Effector CD8-positive, alpha-beta T cell (primary cell): Measurements from ENCODE around the gene RNF130.

ENCODE experiments used
- DNase-seq: peaks from one replicate; lab custom pipeline; 2025; lab: John Stamatoyannopoulos, UW

Gene RNF130

DNA sequence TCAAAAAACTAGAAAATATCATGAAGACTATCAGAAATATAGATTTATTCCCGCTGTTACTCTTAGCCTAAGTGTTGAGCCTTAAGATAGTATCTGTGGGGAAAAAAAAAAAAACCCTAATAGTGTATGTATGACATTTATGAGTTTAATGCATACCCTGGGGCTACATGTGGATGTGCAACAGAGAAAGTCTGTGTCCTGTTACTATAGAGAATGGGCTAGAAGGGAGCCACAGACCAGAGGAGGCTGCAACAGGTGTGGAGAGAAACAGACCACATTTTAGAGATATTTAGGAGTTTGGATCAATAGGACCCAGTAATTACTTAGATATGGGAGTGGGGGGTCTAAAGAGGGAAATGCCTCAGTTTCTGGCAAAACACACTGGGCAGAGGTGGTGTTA lies 15.4 kb downstream of the RNF130 start:
- no peak for DNase-seq

DNA sequence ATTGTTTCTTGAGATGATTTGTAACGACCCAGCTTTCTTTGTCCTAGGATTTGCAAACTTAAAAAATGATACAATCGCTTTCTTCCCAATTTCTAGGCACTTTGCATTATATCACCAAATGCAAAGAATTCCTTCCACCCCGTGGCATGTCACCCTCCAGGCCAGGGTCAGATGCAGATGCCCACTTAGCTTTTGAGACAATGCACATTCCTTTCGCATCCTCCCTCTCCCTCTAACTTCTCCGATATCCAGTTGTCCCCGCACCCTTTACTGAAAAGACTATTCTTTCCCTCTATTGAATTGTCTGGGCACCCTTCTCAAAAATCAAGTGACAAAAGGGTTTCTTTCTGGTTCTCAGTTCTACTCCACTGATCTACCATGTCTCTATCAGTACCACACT lies 17.3 kb downstream of the RNF130 start:
- no peak for DNase-seq

DNA sequence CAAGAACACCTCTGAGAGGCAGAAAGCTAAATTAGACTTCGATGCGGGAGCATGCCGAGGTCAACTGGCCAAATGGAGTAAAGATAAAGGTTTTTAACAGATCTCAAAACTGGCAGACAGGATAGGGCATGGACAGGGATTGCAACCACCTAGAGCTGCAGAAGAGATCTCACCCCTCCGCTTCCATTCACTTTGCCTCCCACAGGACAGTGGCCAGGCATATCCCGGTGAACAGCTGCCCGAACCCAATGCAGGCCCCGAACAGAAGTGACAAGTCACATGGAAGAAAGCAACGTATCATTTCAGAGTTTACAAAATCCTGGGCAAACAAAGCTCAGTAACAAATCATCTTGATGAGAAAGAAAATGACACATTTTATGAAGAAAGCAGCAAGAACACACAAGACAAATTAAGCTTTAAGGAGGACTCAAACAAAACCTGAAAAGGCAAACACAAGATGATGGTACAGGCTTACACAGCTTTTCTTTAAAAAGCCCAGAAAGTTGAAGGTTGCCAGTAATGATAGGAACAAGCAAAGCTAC lies 18.4 kb downstream of the RNF130 start:
- no peak for DNase-seq

DNA sequence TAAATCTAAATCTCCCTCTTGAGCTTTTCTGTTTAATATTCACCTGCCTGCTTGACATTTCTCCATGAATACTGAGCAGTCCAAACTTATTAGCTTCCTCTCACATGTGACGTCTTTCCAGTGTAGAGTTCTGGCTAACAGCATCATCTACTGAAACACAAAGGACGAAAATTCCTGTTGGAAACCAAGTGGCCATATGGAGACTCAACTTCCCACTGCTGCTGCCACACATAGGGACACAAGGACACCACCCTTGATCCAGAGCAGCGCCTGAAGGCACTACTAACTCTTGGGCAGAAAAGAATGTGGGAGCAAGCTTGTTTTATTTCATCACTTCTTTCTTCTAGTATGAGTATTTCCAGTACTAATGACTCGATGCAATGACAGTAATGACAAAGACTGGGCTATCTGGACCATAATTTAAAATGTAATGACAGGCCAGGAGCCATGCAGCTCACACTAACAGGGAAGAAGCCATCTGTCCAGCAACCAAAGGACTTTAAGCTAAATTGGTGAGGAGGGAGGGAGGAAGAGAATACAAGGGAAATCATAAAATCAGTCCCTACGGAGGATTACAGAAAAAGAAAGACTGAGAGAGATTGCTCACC lies 19.2 kb downstream of the RNF130 start:
- DNase-seq: no peak

DNA sequence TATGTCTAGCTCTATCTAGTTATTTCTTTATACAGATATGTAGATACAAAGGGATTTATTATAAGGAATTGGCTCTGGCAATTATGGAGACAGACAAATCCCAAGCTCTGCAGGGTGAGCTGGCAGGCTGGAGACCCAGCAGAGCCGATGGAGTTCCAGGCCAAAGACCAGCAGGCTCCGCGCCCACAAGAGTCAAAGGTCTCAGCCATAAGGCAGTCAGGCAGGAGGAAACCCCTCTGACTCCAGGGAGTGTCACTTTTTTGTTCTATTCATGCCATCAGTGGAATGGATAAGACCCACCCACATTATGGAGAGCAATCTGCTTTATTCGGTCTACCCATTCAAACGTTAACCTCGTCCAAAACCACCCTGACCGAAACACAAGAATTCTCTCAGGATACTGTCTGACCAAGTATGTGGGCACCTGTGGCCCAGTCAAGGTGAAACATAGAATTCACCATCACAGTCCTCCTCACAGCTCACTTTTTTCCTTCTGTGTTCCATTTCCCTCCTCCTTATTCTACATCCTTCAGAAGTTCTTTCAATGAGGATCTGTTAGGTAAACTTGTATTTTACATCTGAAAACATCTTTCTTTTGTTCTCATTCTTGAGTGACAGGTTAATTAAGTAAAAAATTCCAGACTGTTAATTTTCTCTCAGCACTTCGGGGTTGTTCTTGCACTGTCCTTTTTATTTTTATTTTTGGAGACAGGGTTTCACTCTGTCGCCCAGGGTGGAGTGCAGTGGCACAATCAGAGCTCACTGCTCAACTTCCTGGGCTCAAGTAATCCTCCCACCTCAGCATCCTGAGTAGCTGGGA lies 21.2 kb downstream of the RNF130 start:
- no peak for DNase-seq

DNA sequence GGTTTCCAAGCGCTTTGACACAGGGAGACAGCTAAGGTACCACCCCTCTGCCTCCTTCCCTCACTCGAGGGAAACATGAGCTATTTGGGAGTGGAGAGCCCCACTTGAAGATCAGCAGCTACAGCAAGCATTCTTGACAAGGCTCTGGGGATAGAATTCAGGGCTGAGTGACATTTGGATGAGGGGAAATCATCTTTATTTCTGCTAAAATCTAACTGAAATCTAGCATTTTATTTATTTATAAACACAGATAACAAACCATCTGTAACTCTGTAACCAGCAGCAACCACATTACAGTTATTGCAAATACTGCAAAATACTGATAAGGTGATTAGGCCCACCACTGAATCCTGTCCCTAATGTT lies 22.4 kb downstream of the RNF130 start:
- DNase-seq: no peak

DNA sequence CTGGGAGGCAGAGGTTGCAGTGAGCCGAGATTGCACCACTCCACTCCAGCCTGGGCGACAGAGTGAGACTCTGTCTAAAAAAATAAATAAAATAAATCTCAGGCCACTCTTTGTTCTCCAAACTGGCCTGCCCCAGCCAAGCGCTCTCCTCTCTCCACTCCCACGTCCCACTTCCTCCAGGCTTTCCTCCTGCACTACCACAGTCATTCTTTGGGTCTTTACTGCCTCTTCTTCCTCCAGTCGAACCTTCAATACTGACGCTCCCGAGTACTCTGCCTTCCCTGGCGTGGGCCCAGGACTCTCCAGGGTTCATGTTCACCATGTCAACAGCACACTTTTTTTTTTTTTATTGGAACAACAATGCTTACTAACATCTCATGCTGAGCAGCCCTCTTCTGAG lies 23.9 kb downstream of the RNF130 start:
- no peak for DNase-seq

DNA sequence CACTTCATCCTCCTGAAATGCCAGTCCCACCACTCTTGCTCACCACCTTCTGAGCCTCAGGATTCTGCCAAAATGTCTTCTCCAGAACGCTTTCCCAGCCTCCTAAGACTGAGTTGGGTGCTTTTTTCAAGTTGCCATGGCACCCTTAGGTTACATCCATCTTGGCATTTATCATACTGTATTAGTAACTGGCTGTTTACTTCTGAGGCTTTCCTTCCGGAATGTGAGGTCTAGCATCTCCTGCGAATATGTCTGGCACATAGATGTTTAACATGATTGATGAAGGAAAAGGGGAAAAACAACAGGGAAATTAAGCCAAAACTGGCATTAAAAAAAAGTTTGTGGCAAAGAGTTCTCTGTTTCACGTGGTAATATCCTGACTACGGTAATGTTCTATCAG lies 24.9 kb downstream of the RNF130 start:
- no peak for DNase-seq

DNA sequence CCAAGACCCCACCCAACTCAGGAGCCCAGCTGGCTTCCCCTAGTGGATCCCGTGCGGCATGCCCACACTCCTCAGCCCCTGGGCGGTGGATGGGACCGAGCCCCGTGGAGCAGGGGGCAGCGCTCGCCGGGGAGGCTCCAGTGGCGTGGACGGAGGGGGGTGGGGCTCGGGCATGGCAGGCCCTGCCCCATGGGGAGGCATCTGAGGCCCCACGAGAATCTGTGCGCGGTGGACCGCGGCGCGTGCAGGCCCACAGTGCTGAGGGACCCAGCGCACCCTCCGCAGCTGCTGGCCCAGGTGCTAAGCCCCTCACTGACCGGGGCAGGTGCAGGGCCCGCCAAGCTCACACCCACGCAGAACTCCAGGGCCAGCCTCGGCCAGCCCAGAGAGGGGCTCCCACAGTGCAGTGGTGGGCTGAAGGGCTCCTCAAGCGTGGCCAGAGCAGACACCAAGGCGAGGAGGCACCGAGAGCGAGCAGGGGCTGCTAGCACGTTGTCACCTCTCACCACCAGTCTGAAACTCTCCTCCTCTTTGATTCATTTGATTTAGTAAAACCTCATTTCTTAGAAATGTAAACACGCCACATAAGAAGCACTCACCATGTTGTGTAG lies 25.6 kb downstream of the RNF130 start:
- no peak for DNase-seq

DNA sequence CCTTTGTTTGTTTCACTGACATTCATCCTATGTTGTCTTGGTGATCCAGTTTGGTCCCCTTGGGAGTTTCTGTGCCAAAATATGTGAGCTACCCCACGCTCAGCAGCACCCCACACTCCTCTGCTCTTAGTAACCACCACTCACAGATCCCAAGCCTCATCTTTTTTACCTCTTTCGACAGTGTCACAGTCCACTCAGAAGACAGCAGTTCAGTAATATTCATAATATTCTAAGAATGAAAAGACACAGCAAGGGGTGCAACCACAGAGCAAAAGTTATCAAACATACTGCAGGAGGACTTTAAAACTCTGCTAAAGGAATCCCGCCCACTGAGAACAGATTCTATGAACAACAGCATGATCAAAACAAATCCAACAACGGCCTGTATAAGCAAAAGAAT lies 28.2 kb downstream of the RNF130 start:
- DNase-seq: no peak

DNA sequence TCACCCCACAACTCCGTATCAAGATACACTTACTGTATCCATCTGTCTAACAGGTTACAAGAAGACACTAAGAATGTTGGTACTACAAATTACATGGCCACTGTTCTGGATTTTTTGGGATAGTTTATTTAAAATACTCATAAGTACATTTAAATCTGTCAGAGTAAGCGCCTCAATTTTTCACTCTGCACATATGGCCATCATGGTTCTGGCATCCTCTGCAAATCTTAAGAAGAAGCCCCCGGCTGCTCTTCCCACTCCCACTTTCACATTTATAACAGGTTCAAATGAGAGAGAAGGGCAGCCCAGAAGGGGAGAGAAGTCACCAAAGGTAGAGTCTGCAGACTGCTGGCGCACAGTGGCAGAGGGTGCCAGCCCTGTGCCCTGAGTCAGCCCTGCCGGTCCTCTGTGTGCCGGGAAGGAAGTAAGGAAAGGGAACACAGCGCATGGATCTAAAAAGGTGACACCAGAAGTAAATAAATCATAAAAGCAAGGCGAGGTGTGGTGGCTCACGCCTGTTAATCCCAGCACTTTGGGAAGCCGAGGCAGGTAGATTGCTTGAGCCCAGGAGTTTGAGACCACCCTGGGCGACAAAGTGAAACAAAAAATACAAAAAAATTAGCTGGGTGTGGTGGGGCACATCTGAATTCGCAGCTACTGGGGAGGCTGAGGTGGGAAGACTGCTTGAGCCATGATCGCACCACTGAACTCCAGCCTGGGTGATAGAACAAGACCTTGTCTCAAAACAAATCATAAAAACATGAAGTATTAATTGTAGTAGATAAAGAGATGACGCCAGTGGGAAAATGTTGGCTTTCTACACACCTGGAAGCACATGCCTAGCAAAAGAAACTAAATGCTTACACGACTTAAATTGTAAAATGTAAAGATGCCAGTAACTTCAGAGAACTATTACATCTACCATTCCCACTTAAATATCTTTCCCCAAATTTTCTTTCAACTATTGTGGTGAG lies 30.0 kb downstream of the RNF130 start:
- DNase-seq: no peak

DNA sequence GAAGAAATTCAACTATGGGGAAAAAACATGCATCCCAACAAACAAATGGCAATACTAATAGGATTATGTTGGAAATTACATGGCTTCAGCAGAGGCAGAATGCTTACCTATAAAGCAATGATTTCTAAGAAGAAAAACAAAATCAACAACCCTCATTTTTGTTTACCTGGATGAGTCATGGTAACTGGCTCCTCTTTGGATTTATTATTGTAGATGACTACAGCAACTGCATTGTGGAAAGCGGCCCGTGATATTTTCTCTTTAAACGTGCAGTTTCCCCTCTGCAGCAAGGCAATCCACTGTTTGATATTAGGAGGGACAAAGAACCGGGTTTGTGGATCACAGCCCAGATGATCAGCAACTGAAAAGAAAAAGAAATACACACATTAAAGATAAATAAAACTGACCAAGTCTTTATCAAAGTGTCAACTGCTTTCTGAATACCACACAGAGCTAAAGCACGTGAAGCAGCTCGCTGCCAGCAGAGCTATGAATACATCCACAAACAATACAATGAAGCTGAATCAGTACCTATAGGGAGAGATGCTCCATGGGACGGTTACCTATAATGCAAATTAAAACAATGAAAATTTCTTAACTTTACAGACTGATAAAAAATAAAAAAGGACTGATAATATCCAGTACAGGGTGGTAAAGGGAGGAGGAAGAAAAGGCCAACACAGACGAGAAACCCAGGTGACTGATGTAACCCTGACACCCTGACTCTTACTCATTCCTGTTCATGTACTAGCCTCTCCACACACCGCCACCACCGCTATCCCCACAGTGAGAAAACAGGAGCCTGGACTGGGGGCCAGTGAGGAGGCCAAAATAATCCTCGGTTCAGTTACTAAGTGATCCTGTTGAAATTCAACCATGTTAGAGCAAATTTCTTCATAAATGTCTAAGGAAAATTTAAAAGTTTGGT lies 31.0 kb downstream of the RNF130 start:
- DNase-seq: no peak

DNA sequence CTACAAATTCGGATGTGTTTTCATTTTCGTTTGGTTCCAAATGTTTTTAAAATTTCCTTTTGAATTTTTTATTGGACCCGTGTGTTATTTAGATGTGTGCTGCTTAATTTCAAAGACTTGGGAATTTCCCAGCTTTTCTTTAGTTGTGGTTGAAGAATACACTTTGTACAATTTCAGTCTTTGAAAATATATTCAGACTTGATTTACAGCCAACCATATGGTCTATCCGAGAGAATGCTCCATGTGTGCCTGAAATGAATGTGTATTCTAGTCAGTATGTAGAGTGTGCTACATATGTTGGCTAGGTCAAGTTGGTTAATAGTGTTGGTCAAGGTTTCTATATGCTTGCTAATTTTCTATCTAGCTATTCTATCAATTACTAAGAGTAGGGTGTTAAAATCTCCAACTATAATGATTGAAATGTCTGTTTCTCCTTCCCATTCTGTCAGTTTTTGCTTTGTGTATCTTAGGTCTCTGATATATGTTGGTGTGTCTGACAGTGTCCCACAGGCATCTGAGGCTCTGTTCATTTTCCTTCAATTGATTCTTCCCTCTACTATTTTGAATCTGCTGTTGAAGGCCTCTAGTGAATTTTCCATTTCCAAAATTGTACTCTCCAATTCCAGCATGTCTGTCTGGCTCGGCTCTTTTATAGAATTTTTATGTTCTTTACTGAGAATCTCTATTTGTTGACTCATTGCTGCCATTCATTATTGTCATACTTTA lies 36.2 kb downstream of the RNF130 start:
- DNase-seq: no peak

DNA sequence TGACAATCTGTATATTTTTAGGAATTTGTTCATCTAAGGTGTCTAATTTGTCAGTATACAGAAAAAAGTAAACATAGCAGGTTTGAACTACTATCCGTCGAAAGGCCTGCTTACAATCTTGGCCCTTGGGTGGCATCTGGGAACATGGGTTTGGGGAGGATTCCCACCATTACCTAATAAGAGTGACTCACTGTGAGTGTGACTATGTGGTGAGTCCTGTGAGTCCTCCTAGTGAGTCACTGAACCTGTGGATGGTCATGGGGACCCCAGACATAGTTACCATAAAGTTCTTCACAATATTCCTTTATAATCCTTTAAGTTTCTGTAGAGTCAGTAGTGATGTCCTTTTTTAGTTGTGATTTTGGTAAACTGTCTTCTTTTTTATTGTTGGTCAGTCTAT lies 37.0 kb downstream of the RNF130 start:
- DNase-seq: no peak

DNA sequence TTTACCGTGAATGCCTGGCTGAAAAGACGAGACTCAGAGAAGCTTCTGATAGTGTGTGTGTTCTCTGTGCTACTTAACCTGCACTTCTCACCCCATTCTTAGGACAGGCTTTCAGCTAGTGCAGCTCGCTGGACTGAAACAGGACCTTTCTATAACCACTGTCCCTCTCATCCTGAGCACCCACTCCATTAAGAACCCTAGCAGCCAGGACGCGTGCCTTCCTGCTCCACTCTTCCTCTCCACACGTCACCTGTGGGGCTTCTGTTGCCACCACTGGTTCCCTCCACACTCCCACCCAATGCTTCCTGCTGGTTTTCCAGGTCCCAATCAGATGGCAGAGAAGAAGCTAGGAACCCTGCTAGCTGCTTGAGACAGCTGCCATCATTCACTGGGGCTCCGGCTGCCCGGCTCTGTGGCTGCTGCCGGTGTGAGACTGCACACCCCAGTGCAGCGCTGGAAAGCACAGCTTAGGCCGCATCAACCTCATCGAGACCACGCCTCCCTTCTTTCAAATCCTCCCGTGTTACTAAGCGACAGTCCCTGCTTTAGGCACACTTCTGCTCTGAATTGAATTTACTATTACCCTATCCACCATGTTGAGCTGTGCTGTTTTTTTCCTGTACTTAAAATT lies 44.0 kb downstream of the RNF130 start:
- no peak for DNase-seq

DNA sequence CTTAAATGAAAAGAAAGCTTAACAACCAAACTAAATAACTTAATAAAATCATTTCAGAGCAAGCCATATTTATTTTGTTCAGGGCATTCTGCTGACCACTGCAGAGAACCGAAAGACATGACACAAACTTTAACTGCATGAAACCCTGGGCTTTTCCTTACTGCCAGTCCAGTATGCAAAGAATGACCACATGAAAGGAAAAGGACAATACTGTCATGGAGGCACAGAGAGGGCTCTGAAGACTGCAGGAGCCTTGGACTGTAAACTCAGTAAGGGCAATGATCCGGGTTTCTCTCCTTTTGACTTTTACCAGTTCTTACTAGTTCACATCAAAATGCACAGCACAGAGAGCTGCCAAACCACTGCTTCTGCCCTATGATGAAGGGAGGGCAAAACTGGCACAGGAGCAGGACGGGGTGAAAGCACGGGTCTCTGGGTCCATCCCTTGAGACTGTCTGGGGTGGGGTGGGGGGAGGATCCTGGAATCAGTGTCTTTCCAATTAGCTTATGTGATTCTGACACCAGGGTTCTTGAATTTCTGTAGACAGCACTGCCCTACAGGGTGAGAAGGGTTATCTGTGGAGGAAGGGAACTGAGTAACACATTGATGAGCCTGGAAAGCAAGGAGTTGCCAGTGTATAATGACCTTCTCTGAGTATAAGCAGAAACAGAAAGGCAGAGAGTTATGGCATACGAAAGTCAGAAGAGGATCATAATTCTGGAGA lies 44.7 kb downstream of the RNF130 start:
- no peak for DNase-seq

DNA sequence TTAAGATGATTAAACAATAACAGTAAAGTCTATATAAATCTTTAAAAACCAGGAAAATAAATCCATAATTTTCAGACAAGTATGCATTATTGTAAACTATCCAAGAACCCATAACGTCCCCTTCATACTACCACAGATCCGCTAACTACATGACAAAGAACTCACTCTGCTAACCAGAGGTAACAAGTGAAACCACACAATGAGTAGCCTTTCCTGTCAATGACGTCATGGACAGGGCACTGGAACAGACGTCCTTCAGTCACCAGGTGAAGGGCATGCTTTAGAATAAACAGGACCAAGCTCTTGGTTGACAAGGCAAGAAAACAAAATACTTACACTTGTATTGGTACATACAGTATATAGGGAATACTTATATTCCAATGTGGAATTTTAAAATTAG lies 45.2 kb downstream of the RNF130 start:
- DNase-seq: no peak

DNA sequence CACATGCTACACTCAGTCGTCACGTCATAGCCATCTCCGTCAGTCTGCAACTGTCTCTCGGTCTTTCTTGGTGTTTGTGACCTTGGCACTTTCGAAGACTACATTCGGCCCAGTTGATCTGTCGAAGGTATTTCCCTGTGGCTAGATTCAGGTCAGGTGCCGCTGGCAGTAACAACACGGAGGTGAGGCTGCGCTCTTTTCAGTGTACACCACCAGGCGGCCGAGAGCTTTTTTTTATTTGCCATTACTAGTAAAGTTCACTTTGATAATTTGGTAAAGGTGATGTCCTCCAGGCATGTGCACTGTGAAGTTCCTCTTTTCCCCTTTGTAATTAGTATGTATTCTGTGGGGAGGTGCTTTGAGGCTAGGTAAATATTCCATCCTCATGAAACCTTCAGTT lies 49.7 kb downstream of the RNF130 start:
- no peak for DNase-seq

DNA sequence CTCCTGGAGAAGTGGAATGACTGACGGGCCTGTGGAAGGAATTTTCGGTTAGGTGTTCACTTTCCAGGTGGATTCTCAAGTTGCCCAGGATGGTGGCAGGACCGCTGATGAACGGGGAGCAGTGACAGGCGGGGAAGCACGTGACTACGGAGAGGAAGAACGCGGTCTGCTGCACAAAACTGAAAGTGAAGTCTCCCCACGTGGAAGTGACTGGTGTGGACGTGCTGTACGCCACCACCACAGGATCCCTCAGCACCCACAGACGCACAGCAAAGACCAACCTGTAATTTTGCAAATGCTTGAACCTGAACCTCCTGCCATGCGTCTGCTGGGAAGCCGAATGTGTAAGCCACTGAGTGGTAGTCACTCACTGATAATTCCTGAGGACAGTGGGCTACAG lies 51.4 kb downstream of the RNF130 start:
- no peak for DNase-seq
